HepG2 (cell line): ENCODE results near the gene TTLL10. TPM values are rescaled to one million over a fixed set of nuclear protein-coding genes. Genes with fewer than 3 reads are reported as not detected.

Experiments
- ATAC-seq: fragments of 200-7000 bp; cut with Tn5 transposase; 3 replicates; pipeline ENCODE4 v1.9.1; 2020; ENCODE audit warnings: mild to moderate bottlenecking, moderate library complexity
- BruUV-seq: library from RNA; stranded (reverse); fragments of 400-500 nt; replicated peaks from 2 replicates; lab custom pipeline; 2021; lab: Mats Ljungman, UMichigan
- CTCF ChIA-PET: fragments of 300-600 bp; formaldehyde crosslinking; extraction: SDS; loops from one replicate; lab custom pipeline; 2021; ENCODE audit warnings: low total read pairs, inconsistent platforms, low intra/inter-chr PET ratio; lab: Yijun Ruan, JAX
- POLR2A ChIA-PET: fragments of 350-600 bp; sonication (Branson Sonifier 250); formaldehyde crosslinking; loops from one replicate; lab custom pipeline; 2020; ENCODE audit warnings: antibody characterized with exemption, inconsistent platforms; lab: Yijun Ruan, JAX
- DNase-seq: peaks from one replicate; pipeline ENCODE4 v3.0.0-alpha.2; 2015; ENCODE audit warnings: low spot score
- FAIRE-seq: peaks from 3 replicates; lab custom pipeline; 2011; peaks lifted over from hg19 to GRCh38; lab: Jason Lieb, UNC
- H2AFZ ChIP-seq: one replicate; pipeline ENCODE4 v1.6.1; 2011; ENCODE audit warnings: low read length, inconsistent platforms
- H3K27ac ChIP-seq: fragments of 300-600 bp; 3 replicates; pipeline ENCODE4 v1.8.0; 2011; ENCODE audit warnings: mixed run types, mild to moderate bottlenecking, mixed read lengths, low read length, inconsistent platforms; ENCODE audit not compliant: insufficient read depth; ENCODE audit errors: extremely low read length
- H3K27me3 ChIP-seq, 2 experiments: fragments of 200-600 bp in 1 of 2; 2 replicates in 1 of 2; 3 replicates in 1 of 2; pipeline versions ENCODE4 v1.6.0 to v1.8.0; 2011; ENCODE audit warnings: low read length in 2 of 2, mild to moderate bottlenecking in 2 of 2, moderate library complexity in 2 of 2, inconsistent platforms in 1 of 2; ENCODE audit not compliant: insufficient read depth in 2 of 2, control insufficient read depth in 1 of 2
- H3K36me3 ChIP-seq, 2 experiments: fragments of 200-600 bp in 1 of 2; replicated peaks in 1 of 2; 2 replicates in 1 of 2; 3 replicates in 1 of 2; pipeline versions ENCODE4 v1.5.1 to v1.8.0; 2011; ENCODE audit warnings: low read length in 2 of 2, inconsistent platforms in 1 of 2; ENCODE audit not compliant: insufficient read depth in 2 of 2, control insufficient read depth in 1 of 2
- H3K4me1 ChIP-seq: 2 replicates; pipeline ENCODE4 v1.5.1; 2012; ENCODE audit warnings: low read length, inconsistent platforms; ENCODE audit not compliant: insufficient read depth
- H3K4me2 ChIP-seq: 2 replicates; pipeline ENCODE4 v1.6.0; 2011; ENCODE audit warnings: low read depth, low read length, inconsistent platforms
- H3K4me3 ChIP-seq, 3 experiments: fragments of 200-600 bp in 1 of 3; sonication (generic), shearing (Covaris generic) in 1 of 3; replicated peaks in 1 of 3; 2 replicates each; pipeline ENCODE4 v1.5.1; 2011 to 2016; ENCODE audit warnings: low read length in 3 of 3, inconsistent platforms in 2 of 3, low read depth in 2 of 3, mild to moderate bottlenecking in 2 of 3, control low read depth in 1 of 3, mixed read lengths in 1 of 3; ENCODE audit not compliant: insufficient read depth in 1 of 3
- H3K79me2 ChIP-seq: one replicate; pipeline ENCODE4 v1.6.1; 2011; ENCODE audit warnings: low read length, inconsistent platforms; ENCODE audit not compliant: insufficient read depth
- H3K9ac ChIP-seq: 2 replicates; pipeline ENCODE4 v1.6.0; 2011; ENCODE audit warnings: mild to moderate bottlenecking, low read depth, low read length, inconsistent platforms; ENCODE audit not compliant: insufficient read depth
- H3K9me3 ChIP-seq: 2 replicates; pipeline ENCODE4 v1.5.1; 2012; ENCODE audit warnings: mild to moderate bottlenecking, low read length
- H4K20me1 ChIP-seq: 2 replicates; pipeline ENCODE4 v1.6.0; 2011; ENCODE audit warnings: inconsistent platforms, mild to moderate bottlenecking, low read length, moderate library complexity; ENCODE audit not compliant: insufficient read depth
- ARNT2 ChIP-seq: sonication (generic); formaldehyde crosslinking; IDR thresholded peaks from 2 replicates; pipeline ENCODE4 v1.8.0; 2022; ENCODE audit warnings: mild to moderate bottlenecking, low read depth, missing genetic modification reagents, moderate library complexity
- CHD4 ChIP-seq: fragments of 200-600 bp; sonication (generic); IDR thresholded peaks from 2 replicates; pipeline ENCODE4 v1.7.0; 2017; ENCODE audit warnings: mild to moderate bottlenecking, low read length, borderline replicate concordance
- ELF3 ChIP-seq: IDR thresholded peaks from 2 replicates; pipeline ENCODE4 v1.6.1; 2016; ENCODE audit warnings: missing genetic modification reagents, missing compliant biosample characterization
- MAFF ChIP-seq: IDR thresholded peaks from 2 replicates; pipeline ENCODE4 v1.6.1; 2011; ENCODE audit warnings: low read depth, low read length, improper control_type of control experiment
- MBNL3 ChIP-seq: fragments of 250-450 bp; sonication (Bioruptor Pico); conservative IDR thresholded peaks from 2 replicates; pipeline ENCODE4 v1.8.0; 2022; ENCODE audit warnings: mild to moderate bottlenecking, inconsistent platforms
- NFE2L1 ChIP-seq: sonication (generic); formaldehyde crosslinking; IDR thresholded peaks from 2 replicates; pipeline ENCODE4 v1.4.0; 2020; ENCODE audit warnings: missing genetic modification reagents, mild to moderate bottlenecking, borderline replicate concordance
- PBX2 ChIP-seq: IDR thresholded peaks from 2 replicates; pipeline ENCODE4 v1.6.1; 2016; ENCODE audit warnings: control low read depth
- TAF1 ChIP-seq: sonication (generic); formaldehyde crosslinking; IDR thresholded peaks from 2 replicates; pipeline ENCODE4 v1.4.0; 2020; ENCODE audit warnings: missing genetic modification reagents
- ZMYM2 ChIP-seq: sonication (generic); formaldehyde crosslinking; IDR thresholded peaks from 2 replicates; pipeline ENCODE4 v1.8.0; 2022; ENCODE audit warnings: mild to moderate bottlenecking, missing genetic modification reagents
- ZNF20 ChIP-seq: sonication (generic); formaldehyde crosslinking; IDR thresholded peaks from 2 replicates; pipeline ENCODE4 v1.4.0; 2020; ENCODE audit warnings: mild to moderate bottlenecking, moderate library complexity, missing genetic modification reagents
- ZNF235 ChIP-seq: sonication (generic); formaldehyde crosslinking; IDR thresholded peaks from 2 replicates; pipeline ENCODE4 v1.8.1; 2023; ENCODE audit warnings: mild to moderate bottlenecking, missing genetic modification reagents, borderline replicate concordance
- ZNF335 ChIP-seq: sonication (generic); formaldehyde crosslinking; IDR thresholded peaks from 2 replicates; pipeline ENCODE4 v1.4.0; 2020; ENCODE audit warnings: missing genetic modification reagents
- ZNF704 ChIP-seq: sonication (generic); formaldehyde crosslinking; IDR thresholded peaks from 2 replicates; pipeline ENCODE4 v1.8.1; 2023; ENCODE audit warnings: mild to moderate bottlenecking, inconsistent platforms, moderate library complexity, missing genetic modification reagents, borderline replicate concordance
- WGBS: methylation state at CpG from one replicate; pipeline ENCODE4 v1.1.6; 2017; ENCODE audit warnings: low lambda C conversion rate; 5-methylcytosine and 5-hydroxymethylcytosine counted together
- in situ Hi-C: cut with HindIII; loops from 2 replicates; pipeline ENCODE4 v1.10.0; 2017; ENCODE audit warnings: low pct_unique_long_range_greater_than_20kb; ENCODE audit not compliant: extremely low pct_ligation_motif_present
- intact Hi-C: fragments of 100-400 bp; cut with micrococcal nuclease; formaldehyde crosslinking; loops from one replicate; pipeline ENCODE4 v1.10.0; 2022; ENCODE audit not compliant: unreplicated experiment
- polyA plus RNA-seq, 8 experiments: library from polyadenylated mRNA; depleted of rRNA in 3 of 8; stranded (reverse) in 7 of 8; unstranded in 1 of 8; fragments of >200 nt; fragmentation: Illumina TruSeq in 4 of 8; extraction: Trizol in 4 of 8; gene quantifications; 2 replicates each; pipeline versions ENCODE4 v1.2.1 to v1.2.3, GENCODE V29; 2011 to 2016; ENCODE audit warnings: low read depth in 4 of 8, missing spikeins in 1 of 8, mixed read lengths in 1 of 8; ENCODE audit not compliant: insufficient read depth in 1 of 8
- total RNA-seq, 5 experiments: library from RNA; depleted of rRNA; stranded (reverse); fragments of >200 nt; fragmentation: Illumina TruSeq; extraction: Trizol; gene quantifications; 2 replicates each; pipeline ENCODE4 v1.2.3, GENCODE V29; 2016; ENCODE audit warnings: low read depth in 1 of 5
- TF ChIP-seq, protein P1 (sequence below): sonication (generic); formaldehyde crosslinking; IDR thresholded peaks from 2 replicates; pipeline ENCODE4 v1.5.1; 2020; ENCODE audit warnings: mild to moderate bottlenecking, missing genetic modification reagents, moderate library complexity
- TF ChIP-seq, protein P2 (sequence below): sonication (generic); formaldehyde crosslinking; conservative IDR thresholded peaks from 2 replicates; pipeline ENCODE4 v1.4.0; 2020; ENCODE audit warnings: missing genetic modification reagents

The TTLL10 gene
- total and polyA plus RNA-seq, 2 of the 13 experiments (the other 11 are each of a cell fraction or from before 2014, with no cell fraction given) = not detected

GRCh38 chr1:1202831-1203560 lies 29.3 kb downstream of the TTLL10 start:
- Histone ChIP-seq H3K4me1 (peaks cover 22% of the 10 kb centered on the region), H3K9me3 (no peaks in the 10 kb centered on the region), H4K20me1 (no peaks in the 10 kb centered on the region), H3K4me3 (no peak overlapping the region), H3K9ac (no peak overlapping the region), H2AFZ (no peak overlapping the region), H3K79me2 (no peaks in the 10 kb centered on the region), H3K4me2 (no peak overlapping the region), H3K36me3 (no peaks in the 10 kb centered on the region), H3K27me3 (peaks cover 27 to 66% of the 10 kb centered on the region in 2 experiments; a peak in 4 of 5 replicates), H3K27ac (no peak overlapping the region)
- TF ChIP-seq MAFF (no peak), ZNF20 (CRISPR knock-in tag) (no peak), NFE2L1 (CRISPR knock-in tag) (no peak), PBX2 (CRISPR knock-in tag) (no peak), CHD4 (no peak), ELF3 (no peak), ZNF335 (CRISPR knock-in tag) (no peak), ARNT2 (CRISPR knock-in tag) (no peak), TAF1 (no peak), ZMYM2 (CRISPR knock-in tag) (no peak), ZNF235 (no peak), MBNL3 (CRISPR knock-in tag) (no peak), ZNF704 (no peak)
- TF ChIP-seq, protein P1, sequence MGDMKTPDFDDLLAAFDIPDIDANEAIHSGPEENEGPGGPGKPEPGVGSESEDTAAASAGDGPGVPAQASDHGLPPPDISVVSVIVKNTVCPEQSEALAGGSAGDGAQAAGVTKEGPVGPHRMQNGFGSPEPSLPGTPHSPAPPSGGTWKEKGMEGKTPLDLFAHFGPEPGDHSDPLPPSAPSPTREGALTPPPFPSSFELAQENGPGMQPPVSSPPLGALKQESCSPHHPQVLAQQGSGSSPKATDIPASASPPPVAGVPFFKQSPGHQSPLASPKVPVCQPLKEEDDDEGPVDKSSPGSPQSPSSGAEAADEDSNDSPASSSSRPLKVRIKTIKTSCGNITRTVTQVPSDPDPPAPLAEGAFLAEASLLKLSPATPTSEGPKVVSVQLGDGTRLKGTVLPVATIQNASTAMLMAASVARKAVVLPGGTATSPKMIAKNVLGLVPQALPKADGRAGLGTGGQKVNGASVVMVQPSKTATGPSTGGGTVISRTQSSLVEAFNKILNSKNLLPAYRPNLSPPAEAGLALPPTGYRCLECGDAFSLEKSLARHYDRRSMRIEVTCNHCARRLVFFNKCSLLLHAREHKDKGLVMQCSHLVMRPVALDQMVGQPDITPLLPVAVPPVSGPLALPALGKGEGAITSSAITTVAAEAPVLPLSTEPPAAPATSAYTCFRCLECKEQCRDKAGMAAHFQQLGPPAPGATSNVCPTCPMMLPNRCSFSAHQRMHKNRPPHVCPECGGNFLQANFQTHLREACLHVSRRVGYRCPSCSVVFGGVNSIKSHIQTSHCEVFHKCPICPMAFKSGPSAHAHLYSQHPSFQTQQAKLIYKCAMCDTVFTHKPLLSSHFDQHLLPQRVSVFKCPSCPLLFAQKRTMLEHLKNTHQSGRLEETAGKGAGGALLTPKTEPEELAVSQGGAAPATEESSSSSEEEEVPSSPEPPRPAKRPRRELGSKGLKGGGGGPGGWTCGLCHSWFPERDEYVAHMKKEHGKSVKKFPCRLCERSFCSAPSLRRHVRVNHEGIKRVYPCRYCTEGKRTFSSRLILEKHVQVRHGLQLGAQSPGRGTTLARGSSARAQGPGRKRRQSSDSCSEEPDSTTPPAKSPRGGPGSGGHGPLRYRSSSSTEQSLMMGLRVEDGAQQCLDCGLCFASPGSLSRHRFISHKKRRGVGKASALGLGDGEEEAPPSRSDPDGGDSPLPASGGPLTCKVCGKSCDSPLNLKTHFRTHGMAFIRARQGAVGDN (CRISPR knock-in tag) = no peak
- TF ChIP-seq, protein P2, sequence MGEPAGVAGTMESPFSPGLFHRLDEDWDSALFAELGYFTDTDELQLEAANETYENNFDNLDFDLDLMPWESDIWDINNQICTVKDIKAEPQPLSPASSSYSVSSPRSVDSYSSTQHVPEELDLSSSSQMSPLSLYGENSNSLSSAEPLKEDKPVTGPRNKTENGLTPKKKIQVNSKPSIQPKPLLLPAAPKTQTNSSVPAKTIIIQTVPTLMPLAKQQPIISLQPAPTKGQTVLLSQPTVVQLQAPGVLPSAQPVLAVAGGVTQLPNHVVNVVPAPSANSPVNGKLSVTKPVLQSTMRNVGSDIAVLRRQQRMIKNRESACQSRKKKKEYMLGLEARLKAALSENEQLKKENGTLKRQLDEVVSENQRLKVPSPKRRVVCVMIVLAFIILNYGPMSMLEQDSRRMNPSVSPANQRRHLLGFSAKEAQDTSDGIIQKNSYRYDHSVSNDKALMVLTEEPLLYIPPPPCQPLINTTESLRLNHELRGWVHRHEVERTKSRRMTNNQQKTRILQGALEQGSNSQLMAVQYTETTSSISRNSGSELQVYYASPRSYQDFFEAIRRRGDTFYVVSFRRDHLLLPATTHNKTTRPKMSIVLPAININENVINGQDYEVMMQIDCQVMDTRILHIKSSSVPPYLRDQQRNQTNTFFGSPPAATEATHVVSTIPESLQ (CRISPR knock-in tag) = no peak
- POLR2A ChIA-PET = no interaction called here
- no TSS peak for BruUV-seq
- no peak for FAIRE-seq
- intact Hi-C loops (no loop called here), in situ Hi-C loops (no loop called here)
- WGBS = 43% methylated on average over 12 of the region's 27 CpGs
- DNase-seq = no peak
- no peak for ATAC-seq
- CTCF ChIA-PET = no interaction called here
